Panc1 (cell line): ENCODE measurements around the gene OAT.

Experiments
- POLR2AphosphoS5 ChIP-seq: IDR thresholded peaks from 2 replicates; pipeline ENCODE4 v1.6.1; 2012; ENCODE audit warnings: mild to moderate bottlenecking, low read depth, low read length, moderate library complexity
- TCF7L2 ChIP-seq: IDR thresholded peaks from 2 replicates; pipeline ENCODE4 v1.6.1; 2011; ENCODE audit warnings: mild to moderate bottlenecking, low read depth, low read length, inconsistent platforms
- TF ChIP-seq, protein P1 (sequence below): fragments of 450-650 bp; IDR thresholded peaks from 2 replicates; pipeline ENCODE4 v1.5.1; 2017; ENCODE audit warnings: mild to moderate bottlenecking
- TF ChIP-seq, protein P2 (sequence below), 2 experiments: IDR thresholded peaks; 2 replicates each; pipeline ENCODE4 v1.6.1; 2011 to 2012; ENCODE audit warnings: low read depth in 2 of 2, control low read depth in 1 of 2, low read length in 1 of 2, mild to moderate bottlenecking in 1 of 2, moderate library complexity in 1 of 2; ENCODE audit not compliant: insufficient read depth in 1 of 2

DNA sequence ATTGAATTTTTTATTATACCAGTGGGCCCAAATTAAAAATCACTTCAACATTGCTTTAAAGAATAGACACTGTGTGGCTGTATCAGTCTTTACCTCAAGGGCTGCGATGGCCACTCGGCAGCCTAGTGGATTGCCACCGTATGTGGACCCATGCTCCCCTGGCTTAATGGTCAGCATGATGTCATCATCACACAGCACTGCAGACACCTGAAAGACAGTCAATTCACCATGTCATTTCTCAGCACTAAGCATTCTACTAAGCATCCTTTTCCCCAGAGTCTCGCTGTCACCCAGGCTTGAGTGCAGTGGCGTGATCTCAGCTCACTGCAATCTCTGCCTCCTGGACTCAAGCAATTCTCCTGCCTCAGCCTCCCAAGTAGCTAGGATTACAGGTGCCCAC lies 17.1 kb downstream of the OAT start:
- TF ChIP-seq, protein P1, sequence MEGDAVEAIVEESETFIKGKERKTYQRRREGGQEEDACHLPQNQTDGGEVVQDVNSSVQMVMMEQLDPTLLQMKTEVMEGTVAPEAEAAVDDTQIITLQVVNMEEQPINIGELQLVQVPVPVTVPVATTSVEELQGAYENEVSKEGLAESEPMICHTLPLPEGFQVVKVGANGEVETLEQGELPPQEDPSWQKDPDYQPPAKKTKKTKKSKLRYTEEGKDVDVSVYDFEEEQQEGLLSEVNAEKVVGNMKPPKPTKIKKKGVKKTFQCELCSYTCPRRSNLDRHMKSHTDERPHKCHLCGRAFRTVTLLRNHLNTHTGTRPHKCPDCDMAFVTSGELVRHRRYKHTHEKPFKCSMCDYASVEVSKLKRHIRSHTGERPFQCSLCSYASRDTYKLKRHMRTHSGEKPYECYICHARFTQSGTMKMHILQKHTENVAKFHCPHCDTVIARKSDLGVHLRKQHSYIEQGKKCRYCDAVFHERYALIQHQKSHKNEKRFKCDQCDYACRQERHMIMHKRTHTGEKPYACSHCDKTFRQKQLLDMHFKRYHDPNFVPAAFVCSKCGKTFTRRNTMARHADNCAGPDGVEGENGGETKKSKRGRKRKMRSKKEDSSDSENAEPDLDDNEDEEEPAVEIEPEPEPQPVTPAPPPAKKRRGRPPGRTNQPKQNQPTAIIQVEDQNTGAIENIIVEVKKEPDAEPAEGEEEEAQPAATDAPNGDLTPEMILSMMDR: no peak
- no peak for TF ChIP-seq TCF7L2
- TF ChIP-seq, protein P2, sequence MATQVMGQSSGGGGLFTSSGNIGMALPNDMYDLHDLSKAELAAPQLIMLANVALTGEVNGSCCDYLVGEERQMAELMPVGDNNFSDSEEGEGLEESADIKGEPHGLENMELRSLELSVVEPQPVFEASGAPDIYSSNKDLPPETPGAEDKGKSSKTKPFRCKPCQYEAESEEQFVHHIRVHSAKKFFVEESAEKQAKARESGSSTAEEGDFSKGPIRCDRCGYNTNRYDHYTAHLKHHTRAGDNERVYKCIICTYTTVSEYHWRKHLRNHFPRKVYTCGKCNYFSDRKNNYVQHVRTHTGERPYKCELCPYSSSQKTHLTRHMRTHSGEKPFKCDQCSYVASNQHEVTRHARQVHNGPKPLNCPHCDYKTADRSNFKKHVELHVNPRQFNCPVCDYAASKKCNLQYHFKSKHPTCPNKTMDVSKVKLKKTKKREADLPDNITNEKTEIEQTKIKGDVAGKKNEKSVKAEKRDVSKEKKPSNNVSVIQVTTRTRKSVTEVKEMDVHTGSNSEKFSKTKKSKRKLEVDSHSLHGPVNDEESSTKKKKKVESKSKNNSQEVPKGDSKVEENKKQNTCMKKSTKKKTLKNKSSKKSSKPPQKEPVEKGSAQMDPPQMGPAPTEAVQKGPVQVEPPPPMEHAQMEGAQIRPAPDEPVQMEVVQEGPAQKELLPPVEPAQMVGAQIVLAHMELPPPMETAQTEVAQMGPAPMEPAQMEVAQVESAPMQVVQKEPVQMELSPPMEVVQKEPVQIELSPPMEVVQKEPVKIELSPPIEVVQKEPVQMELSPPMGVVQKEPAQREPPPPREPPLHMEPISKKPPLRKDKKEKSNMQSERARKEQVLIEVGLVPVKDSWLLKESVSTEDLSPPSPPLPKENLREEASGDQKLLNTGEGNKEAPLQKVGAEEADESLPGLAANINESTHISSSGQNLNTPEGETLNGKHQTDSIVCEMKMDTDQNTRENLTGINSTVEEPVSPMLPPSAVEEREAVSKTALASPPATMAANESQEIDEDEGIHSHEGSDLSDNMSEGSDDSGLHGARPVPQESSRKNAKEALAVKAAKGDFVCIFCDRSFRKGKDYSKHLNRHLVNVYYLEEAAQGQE (IDR thresholded peaks at IDR 0.05; ENCODE audit: insufficient read depth in 1 of 2, low read depth in 2 of 2, low read length in 1 of 2): no peak
- no peak for TF ChIP-seq POLR2AphosphoS5
